PC-3 (cell line): ENCODE data around the gene DGKG.

Experiments
- EZH2 ChIP-seq: fragments of 300-600 bp; sonication (generic); IDR thresholded peaks from one replicate; pipeline ENCODE4 v1.6.1; 2017; ENCODE audit warnings: antibody characterized with exemption, mild to moderate bottlenecking, low read length; ENCODE audit not compliant: unreplicated experiment
- EZH2phosphoT487 ChIP-seq: fragments of 300-600 bp; sonication (generic); IDR thresholded peaks from 2 replicates; pipeline ENCODE4 v1.6.1; 2018; ENCODE audit warnings: mild to moderate bottlenecking, antibody characterized with exemption, low read length, borderline replicate concordance
- TF ChIP-seq, protein P1 (sequence below): fragments of 300-600 bp; sonication (generic); conservative IDR thresholded peaks from 2 replicates; pipeline ENCODE4 v1.5.1; 2017; ENCODE audit warnings: antibody characterized with exemption, low read depth, mild to moderate bottlenecking, low read length

DNA sequence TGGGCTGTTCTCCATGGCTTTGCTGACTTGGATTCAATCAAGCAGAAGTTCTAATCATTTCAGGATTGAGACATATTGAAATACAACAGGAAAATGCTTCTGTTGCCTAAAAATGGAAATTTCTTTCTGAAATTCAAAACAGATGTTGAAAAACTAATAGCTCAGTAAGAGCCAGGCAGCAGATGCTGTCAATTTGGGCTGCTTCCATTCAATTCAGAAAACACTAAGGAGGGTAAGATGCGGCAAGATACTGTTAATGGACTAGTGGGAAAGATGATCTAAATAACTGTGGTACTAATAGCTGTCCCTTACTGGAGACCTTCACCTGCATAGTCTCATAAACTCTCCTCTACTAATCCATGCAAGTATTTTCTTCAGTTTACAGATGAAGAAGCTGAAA, 53.5 kb downstream of the DGKG start:
- TF ChIP-seq, protein P1, sequence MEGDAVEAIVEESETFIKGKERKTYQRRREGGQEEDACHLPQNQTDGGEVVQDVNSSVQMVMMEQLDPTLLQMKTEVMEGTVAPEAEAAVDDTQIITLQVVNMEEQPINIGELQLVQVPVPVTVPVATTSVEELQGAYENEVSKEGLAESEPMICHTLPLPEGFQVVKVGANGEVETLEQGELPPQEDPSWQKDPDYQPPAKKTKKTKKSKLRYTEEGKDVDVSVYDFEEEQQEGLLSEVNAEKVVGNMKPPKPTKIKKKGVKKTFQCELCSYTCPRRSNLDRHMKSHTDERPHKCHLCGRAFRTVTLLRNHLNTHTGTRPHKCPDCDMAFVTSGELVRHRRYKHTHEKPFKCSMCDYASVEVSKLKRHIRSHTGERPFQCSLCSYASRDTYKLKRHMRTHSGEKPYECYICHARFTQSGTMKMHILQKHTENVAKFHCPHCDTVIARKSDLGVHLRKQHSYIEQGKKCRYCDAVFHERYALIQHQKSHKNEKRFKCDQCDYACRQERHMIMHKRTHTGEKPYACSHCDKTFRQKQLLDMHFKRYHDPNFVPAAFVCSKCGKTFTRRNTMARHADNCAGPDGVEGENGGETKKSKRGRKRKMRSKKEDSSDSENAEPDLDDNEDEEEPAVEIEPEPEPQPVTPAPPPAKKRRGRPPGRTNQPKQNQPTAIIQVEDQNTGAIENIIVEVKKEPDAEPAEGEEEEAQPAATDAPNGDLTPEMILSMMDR, result no peak
- TF ChIP-seq EZH2 (no peak), EZH2phosphoT487 (no peak)
